Measurements from ENCODE around the gene SLC6A7.

DNA sequence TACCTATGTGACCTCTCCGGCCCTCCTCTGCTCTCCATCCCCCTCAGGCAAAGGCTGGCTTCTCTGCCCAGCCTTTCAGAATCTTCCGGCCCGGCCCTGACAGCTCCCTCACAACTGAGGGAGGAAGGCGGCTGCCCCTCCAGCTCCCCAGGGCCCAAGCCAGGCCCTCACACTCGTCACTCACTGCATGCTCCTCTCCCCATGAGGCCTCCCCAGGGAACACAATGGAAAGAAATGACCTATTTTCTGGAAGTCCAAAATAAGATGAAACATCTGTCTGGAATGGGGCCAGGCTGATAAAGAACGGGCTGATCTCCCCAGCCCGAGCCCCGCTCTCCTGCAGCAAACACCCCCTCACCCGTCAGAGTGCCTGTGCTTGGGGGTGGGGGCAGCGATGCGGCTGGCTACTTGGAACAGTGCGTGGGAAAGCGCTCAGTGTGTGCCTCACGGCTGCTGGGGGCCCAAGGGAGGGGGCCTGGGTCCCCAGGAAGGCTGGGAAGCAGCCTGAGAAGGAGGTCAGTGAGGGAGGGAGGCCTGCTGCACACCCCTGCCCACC lies 45.5 kb upstream of the SLC6A7 start:
- no peak for TF ChIP-seq CTCF (IDR thresholded peaks at IDR 0.05)
- TF ChIP-seq POLR2AphosphoS5 (IDR thresholded peaks at IDR 0.05) = peak; percentile 49 to 62
- peak in 1 of 4 donors; percentile 7 for TF ChIP-seq POLR2A (IDR thresholded peaks at IDR 0.05)
- TF ChIP-seq EP300 (IDR thresholded peaks at IDR 0.05) = peak in 2 of 4 donors; percentile 2 to 64

All from upper lobe of left lung (tissue), 4 donors.